Activated CD4-positive, CD25-positive, alpha-beta regulatory T cell treated with anti-CD3 and anti-CD28 coated beads, Interleukin-2, amount 50 U/mL, for 16 hours (primary cell): ENCODE data around the gene CCDC57.

Source experiments
- DNase-seq: peaks from one replicate; pipeline ENCODE4 v3.0.0-alpha.2; 2020; ENCODE audit warnings: low read depth, low spot score

Gene CCDC57

GRCh38 chr17:82235775-82236141 lies 23.1 kb upstream of the CCDC57 start:
- DNase-seq, result no peak

DNA sequence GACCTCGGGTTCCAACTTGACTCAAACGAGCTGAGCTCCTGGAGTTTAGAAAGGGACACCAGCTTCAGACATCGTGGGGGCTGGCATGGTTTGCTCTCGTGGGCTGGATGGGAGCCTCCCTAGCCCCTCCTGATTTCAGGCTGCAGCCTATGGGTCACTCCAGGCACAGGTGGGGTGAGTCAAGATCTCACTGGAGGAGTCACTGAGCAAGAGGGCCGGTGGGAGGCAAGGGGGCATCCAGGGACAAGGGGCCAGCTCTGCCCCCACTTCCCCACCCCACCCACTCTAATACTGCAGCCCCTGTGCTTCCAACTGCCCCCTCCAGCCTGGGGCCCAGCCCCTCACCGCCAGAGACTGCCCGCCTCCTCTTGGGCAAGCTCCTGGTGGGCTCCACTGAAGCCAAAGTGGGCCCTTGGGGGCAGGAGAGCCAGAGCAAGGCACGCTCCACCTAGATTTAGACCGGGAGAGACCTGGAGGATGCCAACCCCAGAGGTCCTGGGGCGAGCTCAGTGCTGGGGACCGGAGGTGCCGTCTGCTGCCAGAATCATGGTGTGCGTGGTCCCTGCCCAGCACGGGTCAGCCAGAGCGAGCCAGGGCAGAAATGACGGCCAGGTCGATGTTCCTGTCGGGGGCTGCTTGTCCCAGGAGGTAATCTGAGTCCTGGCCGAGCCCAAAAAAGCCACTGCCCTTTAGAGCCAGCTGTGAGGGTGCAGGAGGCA lies 22.6 kb upstream of the CCDC57 start:
- DNase-seq, result no peak

- no peak for DNase-seq
These were observed 21.8 kb upstream of the CCDC57 start for GRCh38 chr17:82234211-82235055.

DNA sequence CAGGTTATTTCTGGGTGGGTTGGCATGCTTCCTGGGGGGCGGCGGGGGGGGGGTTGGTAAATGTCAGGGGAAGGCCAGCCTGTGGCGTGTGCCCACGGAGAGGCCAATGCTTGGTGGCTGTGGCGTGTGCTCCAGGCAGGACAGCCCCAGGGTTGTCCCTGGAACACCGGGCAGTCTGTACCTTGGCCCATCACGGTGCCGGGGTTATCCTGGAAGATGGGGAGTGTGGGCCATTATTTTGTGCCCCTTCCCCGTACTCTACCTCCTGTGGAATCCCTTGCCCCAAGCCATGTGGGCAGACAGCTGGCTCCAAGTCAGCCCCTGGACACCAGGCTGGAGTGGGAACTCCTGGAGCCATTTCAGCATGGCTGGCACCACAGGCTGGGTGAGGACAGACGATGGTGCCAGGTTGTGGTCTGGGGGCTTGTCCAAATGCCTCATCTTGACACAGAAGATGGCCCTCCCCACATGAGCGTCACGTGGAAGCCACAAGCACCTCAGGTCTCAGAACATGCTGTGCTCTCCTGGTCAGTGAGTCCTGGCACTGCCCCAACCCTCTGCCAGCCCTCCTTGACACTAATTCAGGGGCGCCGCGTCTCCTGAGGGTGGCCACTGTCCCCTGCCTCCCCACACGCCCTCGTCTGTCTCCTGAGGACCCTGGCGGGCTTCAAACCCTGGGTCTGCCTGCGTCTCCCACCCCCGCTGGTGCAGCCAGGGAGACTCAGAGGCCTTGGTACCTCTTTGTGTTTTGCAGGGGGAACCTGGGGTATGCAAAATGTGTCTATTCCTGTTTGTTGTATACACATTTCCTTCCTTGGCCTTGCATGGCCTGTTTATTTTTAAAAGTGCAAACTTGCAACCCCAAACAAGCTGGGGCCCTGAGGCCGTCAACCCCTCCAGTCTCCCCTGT lies 20.5 kb upstream of the CCDC57 start:
- no peak for DNase-seq

GRCh38 chr17:82232322-82232820 lies 19.7 kb upstream of the CCDC57 start:
- no peak for DNase-seq

DNA sequence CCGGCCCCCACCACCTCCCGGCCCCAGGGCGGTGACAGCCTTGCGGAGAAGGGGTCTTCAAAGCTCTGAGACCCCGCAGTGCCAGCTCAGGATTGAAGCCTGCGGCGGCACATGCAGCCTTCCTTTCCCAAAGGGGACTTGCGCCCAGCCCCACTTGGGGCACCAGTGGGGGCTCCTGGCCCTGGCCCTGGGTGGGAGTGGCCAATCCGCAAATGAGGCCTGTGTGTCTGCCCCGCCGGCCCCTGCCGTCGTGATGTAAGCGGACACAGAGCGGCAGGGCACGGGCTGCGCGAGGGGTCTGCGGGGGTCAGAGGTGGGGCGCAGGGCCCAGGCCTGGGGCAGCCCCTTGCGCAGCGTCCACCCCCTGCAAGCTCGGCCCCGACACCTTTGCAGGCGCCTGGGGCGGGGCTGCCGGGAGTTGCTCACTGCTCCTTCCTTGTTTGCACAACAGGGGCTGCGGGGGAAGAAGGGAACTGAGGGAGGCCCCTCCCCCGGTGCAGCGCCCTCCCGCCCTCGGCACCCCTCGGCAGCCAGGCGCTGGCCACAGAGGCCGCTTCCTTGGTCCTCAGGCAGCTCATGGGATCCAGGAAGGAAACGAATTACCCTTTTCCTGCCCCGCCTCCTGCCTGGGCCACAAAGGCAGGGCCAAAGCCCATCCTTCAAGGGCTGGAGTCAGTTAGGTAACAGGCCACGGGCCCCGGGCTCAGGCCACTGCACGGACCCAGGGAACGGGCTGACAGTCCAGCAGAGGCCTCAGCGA lies 19.1 kb upstream of the CCDC57 start:
- DNase-seq, result no peak

DNA sequence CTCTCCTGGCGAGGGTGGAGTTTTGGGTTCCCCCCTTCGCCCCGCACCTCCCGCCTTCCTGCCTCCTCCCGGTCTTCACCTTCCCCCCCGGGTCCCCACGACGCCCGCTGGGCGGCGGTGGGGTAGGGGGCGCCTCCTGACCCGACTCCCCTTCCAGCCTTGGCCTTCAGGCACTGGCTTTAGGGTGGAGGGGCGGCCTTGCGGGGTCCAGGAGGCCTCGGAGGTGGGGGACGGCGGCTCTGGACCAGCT lies 18.6 kb upstream of the CCDC57 start:
- DNase-seq, result no peak

DNA sequence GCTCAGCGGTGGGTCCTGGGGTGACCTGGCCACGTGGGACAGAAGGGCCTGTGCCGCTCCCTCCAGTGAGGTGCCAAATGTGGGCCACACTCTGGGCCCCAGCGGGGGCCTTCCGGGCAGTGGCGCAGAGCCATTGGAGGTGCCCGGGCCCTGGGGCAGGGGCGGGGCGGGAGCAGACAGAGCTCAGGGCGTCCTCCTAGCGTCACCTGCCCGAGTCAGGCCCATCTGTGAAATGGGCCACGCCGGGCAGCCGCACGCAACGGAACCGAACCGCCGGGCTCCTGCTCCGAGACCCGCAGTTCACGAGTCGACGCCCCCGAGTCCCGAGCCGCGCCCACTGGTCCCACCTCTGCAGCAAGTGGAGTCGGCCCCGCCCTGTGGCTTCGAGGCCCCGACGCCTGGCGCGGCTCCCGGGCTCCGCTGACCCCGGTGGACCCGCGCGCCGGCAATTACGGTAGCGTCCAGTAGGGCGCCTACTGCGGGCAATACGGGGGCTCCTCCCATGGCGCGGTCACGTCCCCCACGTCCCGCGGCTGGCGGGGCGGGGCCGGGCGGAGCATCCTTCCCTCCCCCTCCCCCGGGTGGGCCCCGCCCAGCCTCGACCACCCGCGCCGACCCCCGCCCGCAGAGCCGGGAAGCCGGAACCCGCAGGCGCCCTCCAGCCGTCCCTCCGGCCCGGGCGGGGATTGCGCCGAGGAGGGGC lies 18.1 kb upstream of the CCDC57 start:
- no peak for DNase-seq

DNA sequence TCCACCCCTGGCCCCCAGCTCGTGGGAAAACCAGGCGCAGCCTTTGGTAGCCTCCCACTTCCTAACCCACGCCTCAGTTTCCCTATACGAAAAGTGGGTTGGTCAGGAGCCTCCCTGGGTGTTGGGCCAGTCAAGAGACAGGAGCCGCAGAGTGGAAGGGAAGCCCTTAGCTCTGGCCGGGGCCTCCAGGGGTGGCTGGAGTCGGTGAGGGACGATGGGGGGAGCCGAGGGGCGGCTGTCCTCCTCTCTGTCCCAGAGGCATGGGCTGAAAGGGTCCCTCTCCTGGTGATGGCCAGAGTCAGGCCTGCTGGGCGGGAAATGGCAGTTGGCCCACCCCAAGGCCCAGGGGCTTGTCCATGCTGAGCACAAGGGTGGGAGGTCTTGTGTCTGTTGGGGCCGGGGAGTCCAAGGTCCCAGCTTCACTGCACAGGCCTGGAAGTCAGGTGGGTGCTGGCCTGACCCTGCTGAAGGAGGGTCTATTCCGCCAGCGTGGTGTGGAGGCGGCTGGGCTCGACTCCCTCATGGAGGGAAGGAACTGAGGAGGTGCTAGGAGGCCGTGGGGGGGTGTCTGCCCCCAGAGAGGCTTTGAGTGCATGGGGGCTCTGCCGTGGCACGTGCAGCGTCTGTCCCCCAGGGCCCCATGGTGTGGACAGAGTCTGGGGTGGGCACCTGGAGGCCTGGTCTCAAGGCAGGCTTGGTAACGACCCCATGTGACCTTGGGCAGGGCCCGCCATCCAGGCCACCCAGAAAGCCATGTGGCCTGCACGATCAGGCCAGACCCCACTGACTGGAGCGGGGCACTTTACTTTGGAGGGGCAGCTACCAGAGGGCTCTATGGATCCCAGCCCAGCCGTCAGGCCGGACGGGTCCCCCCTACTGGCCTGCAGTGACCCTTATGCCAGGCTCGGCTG lies 17.3 kb upstream of the CCDC57 start:
- DNase-seq, result no peak

- DNase-seq, result no peak
These were observed 16.4 kb upstream of the CCDC57 start, which contains the start of gene SLC16A3 for GRCh38 chr17:82228842-82229697. SLC16A3 (plus strand) TSS chr17:82229042; CDS start chr17:82236009, 6,967 bp downstream.

DNA sequence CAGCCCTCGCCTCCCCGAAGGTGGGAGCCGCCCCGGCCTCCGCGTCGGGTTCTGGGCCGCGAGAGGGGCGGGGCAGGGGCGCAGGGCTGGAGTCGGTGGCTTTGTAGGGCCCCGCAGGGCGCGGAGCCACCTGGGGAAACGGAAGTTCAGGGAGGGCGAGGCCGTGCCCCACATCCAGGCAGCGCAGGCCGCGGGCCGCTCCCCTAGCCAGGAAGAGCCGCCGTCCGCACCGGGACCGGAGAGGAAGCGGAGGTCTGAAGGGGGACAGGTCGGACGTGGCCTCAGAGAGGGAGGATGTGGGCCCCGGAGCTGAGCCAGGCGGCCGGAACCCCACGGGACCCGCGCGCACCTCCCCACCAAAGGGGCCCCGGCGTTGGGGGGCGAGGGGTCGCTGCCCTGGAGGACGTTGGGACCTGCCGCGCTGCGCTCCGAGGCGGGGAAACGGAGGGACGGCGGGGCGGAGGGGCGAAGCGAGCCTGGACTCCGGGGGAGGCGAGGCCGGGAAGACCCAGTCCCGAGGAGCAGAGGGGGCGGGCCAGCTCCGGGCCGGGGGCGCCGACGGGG lies 15.7 kb upstream of the CCDC57 start:
- no peak for DNase-seq

DNA sequence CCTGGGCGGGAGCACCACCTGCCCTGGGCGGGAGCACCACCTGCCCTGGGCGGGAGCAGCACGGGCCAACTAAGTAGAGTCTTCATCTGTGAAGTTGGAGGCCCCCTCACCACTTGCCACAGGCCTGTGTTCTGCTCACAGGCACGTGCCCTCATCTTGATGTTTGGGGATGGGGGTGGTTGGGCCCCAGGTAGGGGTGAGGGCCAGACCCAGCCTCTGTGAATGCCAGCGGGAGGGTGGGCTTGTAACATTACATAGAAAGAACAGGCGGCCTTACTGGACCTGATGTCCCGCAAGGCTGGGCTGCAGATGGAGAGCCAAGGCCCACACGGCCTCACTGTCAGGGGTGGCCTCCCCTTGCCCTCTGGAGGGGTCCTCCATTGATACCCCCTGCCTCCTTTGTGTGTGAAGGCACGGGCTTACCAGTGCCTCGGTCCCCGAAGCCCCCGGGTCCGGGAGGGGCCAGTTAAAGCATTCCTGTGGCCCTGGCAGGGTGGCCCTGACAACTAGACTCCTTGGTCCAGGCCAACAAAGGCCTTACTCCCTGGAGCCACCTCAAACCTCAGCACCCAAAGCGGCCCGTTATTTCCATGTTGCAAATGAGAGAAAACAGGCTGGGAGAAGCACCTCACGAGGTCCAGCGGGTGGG lies 15.1 kb upstream of the CCDC57 start:
- DNase-seq, result no peak

DNA sequence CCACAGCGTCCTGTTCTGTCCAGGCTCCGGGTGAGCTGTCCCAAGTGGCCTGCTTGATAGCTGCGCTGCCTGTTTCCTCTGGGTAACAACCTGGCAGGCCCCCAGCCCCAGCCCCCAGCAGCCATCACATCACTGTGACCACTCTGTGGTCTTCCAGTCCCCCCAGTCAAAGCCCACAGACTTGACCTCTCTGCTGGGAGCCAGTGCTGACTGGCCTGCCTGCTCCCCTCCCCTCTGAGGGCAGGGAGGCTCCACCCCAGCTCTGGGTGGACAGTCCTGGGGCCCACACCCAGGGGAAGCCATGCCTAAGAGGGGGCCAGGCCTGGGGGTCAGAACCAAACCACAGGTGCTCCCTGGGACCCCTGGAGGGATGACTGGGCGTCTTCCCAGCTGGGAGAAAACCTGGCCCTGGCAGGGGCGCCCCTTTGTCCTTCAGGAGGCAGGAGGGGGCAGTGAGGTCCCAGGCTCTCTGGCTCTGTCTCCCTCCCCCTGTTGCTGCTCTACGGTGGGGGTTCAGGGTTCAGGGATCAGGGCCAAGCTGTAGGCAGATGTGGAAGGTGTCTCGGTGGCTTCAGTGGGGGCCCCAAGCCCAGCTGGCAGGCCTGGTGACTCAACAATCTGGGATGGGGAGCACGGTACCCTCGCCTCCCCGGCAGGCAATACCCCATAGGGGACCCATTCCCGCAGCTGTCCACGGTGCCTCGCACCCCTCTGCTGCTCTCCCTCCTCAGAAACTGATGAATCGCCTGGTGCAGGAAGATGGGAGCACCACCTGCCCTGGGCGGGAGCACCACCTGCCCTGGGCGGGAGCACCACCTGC lies 14.4 kb upstream of the CCDC57 start:
- DNase-seq, result no peak

DNA sequence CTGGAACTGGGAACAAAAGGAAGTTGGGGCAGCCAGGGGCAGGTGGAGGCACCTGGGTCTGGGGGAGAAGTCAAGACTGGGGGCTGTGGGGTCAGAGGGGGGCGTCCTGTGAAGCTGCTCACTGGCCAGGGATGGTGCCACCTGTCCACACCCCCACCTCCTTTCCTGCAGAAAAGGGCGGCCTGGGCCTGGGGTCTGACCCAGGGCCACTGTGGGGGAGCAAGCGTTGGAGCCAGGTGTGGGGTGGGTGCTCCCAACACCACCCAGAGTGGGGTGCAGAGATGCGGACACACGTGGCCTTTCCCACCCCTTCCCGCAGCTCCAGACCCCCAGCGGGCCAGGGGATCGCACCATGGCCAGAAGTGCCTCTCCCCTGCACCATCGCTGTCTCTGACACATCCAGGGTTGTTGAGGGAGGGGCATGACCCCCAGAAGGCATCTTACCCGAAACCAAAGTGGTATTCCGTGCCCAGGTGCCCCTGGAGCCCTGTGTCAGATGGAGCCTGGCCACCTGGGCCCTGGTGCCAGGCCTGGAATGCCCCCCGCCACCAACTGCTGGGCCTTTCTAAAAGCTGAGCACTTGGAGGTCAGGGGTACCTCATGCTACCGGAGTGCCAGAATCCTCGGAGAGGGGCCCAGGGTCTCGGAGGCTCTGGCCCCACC lies 13.6 kb upstream of the CCDC57 start:
- DNase-seq, result no peak

DNA sequence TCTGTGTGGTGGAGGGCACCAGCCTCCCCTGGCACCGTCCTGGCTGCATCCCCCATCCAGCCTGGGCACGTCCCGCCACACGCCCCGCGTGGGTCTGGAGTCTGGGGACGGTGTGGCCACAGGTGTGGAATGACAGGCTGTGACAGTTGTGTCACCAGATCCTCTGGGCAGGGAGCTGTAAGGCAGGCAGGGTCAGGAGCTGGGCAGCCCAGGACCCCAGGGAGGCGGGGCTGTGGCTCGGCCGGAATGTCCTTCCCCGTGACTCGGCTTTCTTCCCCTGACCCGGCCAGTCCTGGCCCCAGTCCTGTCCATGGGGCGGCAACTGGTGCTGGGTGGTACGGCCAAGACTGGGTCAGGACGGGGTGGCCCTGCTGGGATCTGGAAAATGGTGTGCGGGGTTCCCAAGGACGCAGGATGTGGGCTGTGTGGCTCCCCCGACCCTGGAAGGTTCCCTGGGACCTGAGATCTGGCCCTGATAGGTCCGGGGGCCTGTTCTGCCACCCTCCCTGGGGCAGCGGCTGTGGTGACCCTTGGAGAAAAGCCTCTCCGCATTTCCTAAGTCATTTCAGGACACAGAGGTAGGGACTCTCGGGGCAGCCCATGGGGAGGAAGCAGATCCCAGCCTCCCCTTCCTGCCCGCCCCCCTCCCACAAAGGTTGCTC lies 12.9 kb upstream of the CCDC57 start:
- no peak for DNase-seq

DNA sequence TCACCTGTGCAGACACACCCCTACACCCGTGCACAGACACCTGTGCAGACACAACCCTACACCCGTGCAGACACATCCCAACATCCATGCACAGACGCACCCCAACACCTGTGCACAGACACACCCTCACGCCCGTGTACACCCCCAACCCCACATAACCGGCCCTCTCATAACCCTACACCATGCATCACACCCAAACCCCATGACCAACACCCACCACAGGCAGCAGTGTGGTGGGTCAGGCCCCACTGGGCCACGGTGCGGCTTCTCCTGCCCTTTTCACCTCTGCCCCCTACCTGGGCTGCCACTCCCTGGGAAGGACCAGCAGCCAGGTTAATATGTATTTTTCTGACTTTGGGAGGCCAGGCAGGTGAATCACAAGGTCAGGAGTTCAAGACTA lies 12.0 kb upstream of the CCDC57 start:
- DNase-seq, result no peak
